Measurements from ENCODE around the gene OR1I1.

GRCh38 chr19:15048128-15048527 lies 33.9 kb upstream of the OR1I1 start:
- TF ChIP-seq, protein P1, sequence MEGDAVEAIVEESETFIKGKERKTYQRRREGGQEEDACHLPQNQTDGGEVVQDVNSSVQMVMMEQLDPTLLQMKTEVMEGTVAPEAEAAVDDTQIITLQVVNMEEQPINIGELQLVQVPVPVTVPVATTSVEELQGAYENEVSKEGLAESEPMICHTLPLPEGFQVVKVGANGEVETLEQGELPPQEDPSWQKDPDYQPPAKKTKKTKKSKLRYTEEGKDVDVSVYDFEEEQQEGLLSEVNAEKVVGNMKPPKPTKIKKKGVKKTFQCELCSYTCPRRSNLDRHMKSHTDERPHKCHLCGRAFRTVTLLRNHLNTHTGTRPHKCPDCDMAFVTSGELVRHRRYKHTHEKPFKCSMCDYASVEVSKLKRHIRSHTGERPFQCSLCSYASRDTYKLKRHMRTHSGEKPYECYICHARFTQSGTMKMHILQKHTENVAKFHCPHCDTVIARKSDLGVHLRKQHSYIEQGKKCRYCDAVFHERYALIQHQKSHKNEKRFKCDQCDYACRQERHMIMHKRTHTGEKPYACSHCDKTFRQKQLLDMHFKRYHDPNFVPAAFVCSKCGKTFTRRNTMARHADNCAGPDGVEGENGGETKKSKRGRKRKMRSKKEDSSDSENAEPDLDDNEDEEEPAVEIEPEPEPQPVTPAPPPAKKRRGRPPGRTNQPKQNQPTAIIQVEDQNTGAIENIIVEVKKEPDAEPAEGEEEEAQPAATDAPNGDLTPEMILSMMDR (IDR thresholded peaks at IDR 0.05), result no peak
- no peak for TF ChIP-seq POLR2A (IDR thresholded peaks at IDR 0.05)

Data from testis (tissue), 2 donors.